ENCODE data around the gene ARHGAP25. TPM values are rescaled to one million over a fixed set of nuclear protein-coding genes. Genes with fewer than 3 reads are reported as not detected.

ARHGAP25 gene
- total RNA-seq, 1 experiment from 2014 or later, result not detected

- DNase-seq (ENCODE audit: low read depth), result no peak
- in situ Hi-C loops (cut with HindIII; ENCODE audit: low pct_unique_long_range_greater_than_20kb, low sequenced_read_pairs), result no loop called here
Observed at GRCh38 chr2:68862889-68863288, 128.3 kb downstream of the ARHGAP25 start.

DNA sequence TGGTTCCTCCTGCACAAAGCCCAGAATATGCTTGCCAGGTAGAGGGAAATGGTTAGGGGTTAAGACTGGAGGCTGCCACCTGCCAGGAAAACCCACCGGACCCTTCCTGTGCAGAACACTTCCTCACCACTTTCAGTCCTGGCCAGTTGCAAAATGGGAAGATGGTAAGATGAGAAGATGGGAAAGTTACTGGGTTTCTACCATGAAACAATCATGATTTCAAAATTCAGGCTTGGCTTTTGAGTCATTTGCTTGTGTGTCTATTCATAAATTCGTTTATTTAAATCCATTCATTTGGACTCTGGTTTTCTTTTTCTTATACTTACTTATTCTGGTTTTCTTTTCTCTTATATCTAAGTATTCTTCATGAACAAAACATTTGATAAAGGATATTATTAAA lies 129.4 kb downstream of the ARHGAP25 start:
- DNase-seq (ENCODE audit: low read depth), result no peak
- in situ Hi-C loops (cut with HindIII; ENCODE audit: low pct_unique_long_range_greater_than_20kb, low sequenced_read_pairs), result no loop called here

GRCh38 chr2:68865108-68865507 lies 130.5 kb downstream of the ARHGAP25 start:
- in situ Hi-C loops (cut with HindIII; ENCODE audit: low pct_unique_long_range_greater_than_20kb, low sequenced_read_pairs), result no loop called here
- no peak for DNase-seq (ENCODE audit: low read depth)

GRCh38 chr2:68870215-68870614 lies 135.6 kb downstream of the ARHGAP25 start:
- in situ Hi-C loops (cut with HindIII; ENCODE audit: low pct_unique_long_range_greater_than_20kb, low sequenced_read_pairs), result no loop called here
- DNase-seq (ENCODE audit: low read depth), result no peak

- no peak for DNase-seq (ENCODE audit: low read depth)
- in situ Hi-C loops (cut with HindIII; ENCODE audit: low pct_unique_long_range_greater_than_20kb, low sequenced_read_pairs), result no loop called here
Observed at GRCh38 chr2:68871159-68871764, 136.7 kb downstream of the ARHGAP25 start, which contains the start of gene BMP10. BMP10 (minus strand) TSS chr2:68871397; CDS start chr2:68871358, 39 bp downstream.

Other genes with a start within 250 kb of the ARHGAP25 start
- not detected in 2 replicates for gene PROKR1, start 91.2 kb upstream of the ARHGAP25 start, total RNA-seq (2014; rRNA removed; shearing (Covaris generic); ENCODE audit: low replicate concordance)
- gene BMP10, start 136.6 kb downstream of the ARHGAP25 start, total RNA-seq (2014; rRNA removed; shearing (Covaris generic); ENCODE audit: low replicate concordance), result not detected in 2 replicates
- gene GKN2, start 218.1 kb downstream of the ARHGAP25 start, total RNA-seq (2014; rRNA removed; shearing (Covaris generic); ENCODE audit: low replicate concordance), result not detected in 2 replicates
- gene GKN1, start 239.8 kb downstream of the ARHGAP25 start, total RNA-seq (2014; rRNA removed; shearing (Covaris generic); ENCODE audit: low replicate concordance), result not detected in 2 replicates